HG03108 (cell line): ENCODE measurements around the gene ZBTB8A.
"Not testable (repeated sequence)": the region's sequence is repeated elsewhere in the genome, so short reads cannot be mapped to it uniquely, and the experiment has no call there.

Experiments used
- ATAC-seq: cut with Tn5 transposase; IDR thresholded peaks from one replicate; pipeline ENCODE4 v1.9.1; 2021; ENCODE audit warnings: moderate library complexity; ENCODE audit not compliant: unreplicated experiment

Gene ZBTB8A

GRCh38 chr1:32538887-32539583 is at the start of gene ZBTB8A:
TSS of gene ZBTB8A (plus strand) at chr1:32539427. CDS start at chr1:32592932, 53,505 bp downstream.
- ATAC-seq, result no peak

- no peak for ATAC-seq
Observed at GRCh38 chr1:32489774-32490454, 49.3 kb upstream of the ZBTB8A start.

GRCh38 chr1:32491386-32491785 is 47.8 kb upstream of the ZBTB8A start:
- ATAC-seq, result no peak

GRCh38 chr1:32494196-32494595 is 45.0 kb upstream of the ZBTB8A start:
- no peak for ATAC-seq

GRCh38 chr1:32494711-32495337 is 44.4 kb upstream of the ZBTB8A start:
- no peak for ATAC-seq

GRCh38 chr1:32496127-32496526 is 43.1 kb upstream of the ZBTB8A start:
- ATAC-seq, result no peak

- no peak for ATAC-seq
Observed at GRCh38 chr1:32498751-32499150, 40.5 kb upstream of the ZBTB8A start.

- ATAC-seq, result peak; percentile 58
Observed at GRCh38 chr1:32500387-32501209, 38.6 kb upstream of the ZBTB8A start.

- ATAC-seq, result no peak
Observed at GRCh38 chr1:32501865-32502264, 37.4 kb upstream of the ZBTB8A start.

GRCh38 chr1:32503153-32503552 is 36.1 kb upstream of the ZBTB8A start:
- no peak for ATAC-seq

GRCh38 chr1:32507021-32507420 is 32.2 kb upstream of the ZBTB8A start:
- no peak for ATAC-seq

- ATAC-seq, result no peak
Observed at GRCh38 chr1:32508761-32509160, 30.5 kb upstream of the ZBTB8A start.

GRCh38 chr1:32509939-32510338 is 29.3 kb upstream of the ZBTB8A start:
- ATAC-seq, result no peak

- ATAC-seq, result no peak
Observed at GRCh38 chr1:32516402-32516801, 22.8 kb upstream of the ZBTB8A start.

GRCh38 chr1:32518976-32519375 is 20.3 kb upstream of the ZBTB8A start:
- no peak for ATAC-seq

- ATAC-seq, result no peak
Observed at GRCh38 chr1:32521165-32521564, 18.1 kb upstream of the ZBTB8A start.

- no peak for ATAC-seq
Observed at GRCh38 chr1:32525053-32525452, 14.2 kb upstream of the ZBTB8A start.

- ATAC-seq, result no peak
Observed at GRCh38 chr1:32525661-32526444, 13.4 kb upstream of the ZBTB8A start.

GRCh38 chr1:32528550-32528949 is 10.7 kb upstream of the ZBTB8A start:
- ATAC-seq, result not testable (repeated sequence)

- ATAC-seq, result no peak
Observed at GRCh38 chr1:32533792-32534327, 5.4 kb upstream of the ZBTB8A start.
